Measurements from ENCODE around the gene LRRC2.
A peak's percentile ranks its signal among the peaks of the same experiment; 100 is the strongest.
"Not testable (repeated sequence)": the region's sequence is repeated elsewhere in the genome, so short reads cannot be mapped to it uniquely, and the experiment has no call there.

The LRRC2 gene

GRCh38 chr3:46527239-46527638, 38.9 kb downstream of the LRRC2 start:
- DNase-seq (ENCODE audit: low spot score): no peak

- DNase-seq (ENCODE audit: low spot score): no peak
Observed at GRCh38 chr3:46524832-46525231, 41.3 kb downstream of the LRRC2 start.

GRCh38 chr3:46524008-46524407, 42.1 kb downstream of the LRRC2 start:
- DNase-seq (ENCODE audit: low spot score): no peak

GRCh38 chr3:46523556-46523955, 42.5 kb downstream of the LRRC2 start:
- no peak for DNase-seq (ENCODE audit: low spot score)

DNA sequence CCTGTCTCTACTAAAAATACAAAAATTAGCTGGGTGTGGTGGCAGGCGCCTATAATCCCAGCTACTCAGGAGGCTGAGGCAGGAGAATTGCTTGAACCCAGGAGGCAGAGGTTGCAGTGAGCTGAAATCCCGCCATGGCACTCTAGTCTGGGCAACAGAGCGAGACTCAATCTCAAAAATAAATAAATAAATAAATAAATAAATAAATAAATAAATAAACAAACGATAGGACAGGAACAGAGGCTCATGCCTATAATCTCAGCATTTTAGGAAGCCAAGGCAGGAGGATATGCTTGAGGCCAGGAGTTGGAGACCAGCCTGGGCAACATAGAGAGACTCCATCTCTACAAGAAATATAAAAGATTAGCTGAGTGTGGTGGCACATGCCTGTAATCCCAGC, 43.9 kb downstream of the LRRC2 start:
- not testable (repeated sequence) for DNase-seq (ENCODE audit: low spot score)

GRCh38 chr3:46521096-46521495, 45.0 kb downstream of the LRRC2 start:
- DNase-seq (ENCODE audit: low spot score): no peak

DNA sequence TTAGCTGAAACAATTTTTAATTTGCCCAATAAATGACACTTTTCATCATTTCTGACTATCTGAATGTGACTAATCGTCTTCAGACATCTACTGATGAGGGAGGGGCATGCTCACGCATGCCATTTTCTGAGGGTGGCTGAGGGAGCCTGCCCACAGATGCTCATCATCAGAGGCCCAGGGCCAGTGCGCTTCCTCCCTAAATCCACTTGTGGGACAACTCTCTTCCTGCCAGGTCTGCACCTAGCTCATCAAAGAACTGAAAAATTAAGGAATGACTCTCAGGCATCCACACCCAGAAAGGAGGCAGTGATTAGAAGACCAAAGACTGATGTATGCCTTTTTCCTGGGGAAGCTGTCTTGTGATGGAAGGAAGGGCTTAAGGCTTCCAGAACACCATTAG, 45.6 kb downstream of the LRRC2 start:
- DNase-seq (ENCODE audit: low spot score): no peak

DNA sequence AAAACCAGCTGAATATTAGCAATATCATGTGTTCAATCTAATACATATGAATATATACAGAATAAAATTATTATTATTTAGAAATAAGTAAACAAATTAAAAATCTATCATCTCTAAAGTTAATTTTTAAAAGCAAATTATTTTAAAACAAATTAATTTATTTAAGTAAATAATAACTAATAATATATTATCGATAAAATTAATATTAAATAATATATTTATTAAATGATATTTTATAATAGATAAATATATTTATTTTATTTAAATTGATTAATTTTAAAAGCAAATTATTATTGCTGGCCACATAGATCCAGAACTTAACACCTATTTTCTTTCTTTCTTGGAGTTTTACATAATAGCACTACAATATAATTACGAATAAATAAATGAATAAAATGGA, 46.1 kb downstream of the LRRC2 start:
- DNase-seq (ENCODE audit: low spot score): no peak

GRCh38 chr3:46517784-46518181, 48.3 kb downstream of the LRRC2 start:
- no peak for DNase-seq (ENCODE audit: low spot score)

DNA sequence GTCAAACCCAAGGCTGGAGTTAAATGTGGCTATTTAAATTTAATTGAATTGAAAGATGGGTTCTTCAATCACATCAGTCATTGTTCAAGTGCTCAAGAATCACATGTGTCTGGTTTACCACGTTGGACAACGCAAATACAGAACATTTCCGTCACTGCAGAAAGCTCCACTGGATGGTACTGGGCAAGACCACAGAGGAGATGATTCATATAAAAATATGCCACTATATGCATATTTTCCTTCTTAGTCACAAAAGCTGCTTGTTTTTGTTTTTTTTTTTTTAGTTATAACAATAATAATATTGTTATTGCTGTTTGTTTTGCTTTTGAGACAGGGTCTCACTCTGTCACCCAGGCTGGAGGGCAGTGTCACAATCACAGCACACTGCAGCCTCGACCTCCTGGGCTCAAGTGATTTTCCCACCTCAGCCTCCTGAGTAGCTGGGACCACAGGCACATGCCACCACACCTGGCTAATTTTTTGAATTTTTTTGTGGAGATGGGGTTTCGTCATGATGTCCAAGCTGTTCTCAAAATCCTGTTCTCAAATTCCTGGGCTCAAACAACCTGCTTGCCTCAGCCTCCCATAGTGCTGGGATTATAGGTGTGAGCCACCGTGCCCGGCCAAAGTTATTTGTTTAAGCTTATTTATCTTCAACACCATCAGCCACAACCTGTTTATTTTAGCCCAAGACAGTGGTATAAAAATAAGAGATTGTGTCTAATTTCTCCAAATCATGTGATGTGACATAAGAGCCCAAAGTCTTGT, 48.9 kb downstream of the LRRC2 start:
- no peak for DNase-seq (ENCODE audit: low spot score)

- DNase-seq (ENCODE audit: low spot score): no peak
Observed at GRCh38 chr3:46516521-46516920, 49.6 kb downstream of the LRRC2 start.

GRCh38 chr3:46512191-46512749, 53.8 kb downstream of the LRRC2 start:
- no peak for DNase-seq (ENCODE audit: low spot score)

DNA sequence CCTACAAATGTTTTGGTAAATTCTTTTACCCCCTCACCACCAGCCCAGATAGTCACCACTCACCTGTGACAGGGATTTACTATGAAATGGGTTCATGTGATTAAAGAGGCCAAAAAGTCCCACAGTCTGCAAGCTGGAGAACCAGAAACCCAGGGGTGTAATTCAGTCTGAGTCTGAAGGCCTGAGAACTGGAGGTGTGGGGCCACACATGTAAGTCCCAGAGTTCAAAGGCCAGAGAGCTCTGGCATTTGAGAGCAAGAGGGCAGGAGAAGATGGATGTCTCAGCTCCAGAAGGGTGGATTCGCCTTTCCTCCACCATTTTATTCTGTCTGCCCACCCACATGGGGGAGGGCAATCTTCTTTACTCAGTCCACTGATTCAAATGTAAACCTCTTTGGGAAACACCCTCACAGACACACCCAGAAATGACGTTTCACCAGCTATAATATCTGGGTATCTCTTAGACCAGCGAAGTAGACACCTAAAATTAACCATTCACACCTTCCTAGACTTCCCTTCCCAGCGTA, 56.4 kb downstream of the LRRC2 start:
- DNase-seq (ENCODE audit: low spot score): no peak

GRCh38 chr3:46508850-46509591, 57.1 kb downstream of the LRRC2 start:
- DNase-seq (ENCODE audit: low spot score): no peak

DNA sequence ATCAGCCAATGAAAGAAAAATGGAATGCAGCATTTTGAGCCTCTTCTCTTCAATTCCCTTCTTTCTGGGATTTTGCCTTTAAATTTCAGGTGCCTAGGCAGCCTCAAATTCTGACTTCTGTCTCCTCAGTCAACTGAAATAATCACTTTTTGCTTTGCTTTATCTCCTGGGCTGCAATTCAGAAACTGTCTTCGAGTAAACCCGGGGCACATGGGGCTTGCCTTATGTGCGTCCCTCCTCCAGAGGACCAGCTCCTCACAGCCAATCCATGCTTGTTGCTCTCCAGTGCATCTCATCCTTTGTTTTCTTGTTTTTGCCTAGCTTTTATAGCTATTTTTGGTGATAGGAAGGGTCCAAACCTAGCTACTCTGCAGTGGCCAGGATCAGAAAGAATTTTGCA, 59.6 kb downstream of the LRRC2 start:
- no peak for DNase-seq (ENCODE audit: low spot score)

GRCh38 chr3:46505953-46506352, 60.1 kb downstream of the LRRC2 start:
- no peak for DNase-seq (ENCODE audit: low spot score)

GRCh38 chr3:46504789-46505188, 61.3 kb downstream of the LRRC2 start:
- peak; percentile 55 for DNase-seq (ENCODE audit: low spot score)

DNA sequence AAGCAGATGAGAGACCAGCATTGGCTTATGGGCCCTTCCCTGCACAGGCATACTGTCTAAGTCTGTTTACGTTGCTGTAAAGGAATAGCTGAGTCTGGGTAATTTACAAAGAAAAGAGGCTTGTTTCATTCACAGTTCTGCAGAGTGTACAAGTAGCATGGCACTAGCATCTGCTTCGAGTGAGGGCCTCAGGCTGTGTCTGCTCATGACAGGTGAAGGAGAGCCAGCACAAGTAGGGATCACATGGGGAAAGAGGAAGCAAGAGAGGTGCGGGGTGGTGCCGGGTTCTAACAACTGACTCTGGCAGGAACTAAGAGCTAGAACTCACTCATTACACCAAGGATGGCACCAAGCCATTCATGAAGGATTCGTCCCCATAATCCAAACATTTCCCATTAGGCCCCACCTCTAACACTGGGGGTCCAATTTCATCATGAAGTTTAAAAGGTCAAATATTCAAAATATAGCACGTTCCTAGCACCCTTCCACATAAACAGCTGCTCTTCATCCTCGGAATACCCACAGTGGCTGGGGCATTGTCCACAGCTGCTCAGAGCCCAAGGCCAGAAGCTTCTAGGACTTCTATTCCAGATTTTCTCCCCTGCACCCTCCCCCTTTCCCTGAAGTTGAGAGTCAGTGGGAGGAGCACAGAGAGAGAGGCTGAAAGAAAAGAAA, 62.8 kb downstream of the LRRC2 start:
- no peak for DNase-seq (ENCODE audit: low spot score)

DNA sequence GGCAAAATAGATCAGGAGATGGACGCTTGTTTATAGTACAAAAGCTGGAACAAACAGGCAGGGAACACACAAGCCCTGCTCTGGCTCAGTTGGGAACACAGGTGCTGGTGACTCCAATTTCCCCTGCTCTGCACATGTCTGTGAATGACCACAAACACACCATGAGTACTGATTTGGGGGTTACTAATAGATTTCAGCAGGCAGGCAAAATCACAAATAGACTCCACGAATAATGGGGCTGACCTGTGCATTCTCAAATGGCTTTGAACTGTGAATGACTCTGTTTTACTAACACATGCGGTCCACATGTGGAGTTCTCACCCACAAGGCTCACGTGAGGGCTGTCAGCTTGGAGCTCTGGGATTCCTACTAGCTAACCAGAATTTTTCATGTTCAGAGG, 64.4 kb downstream of the LRRC2 start:
- no peak for DNase-seq (ENCODE audit: low spot score)

DNA sequence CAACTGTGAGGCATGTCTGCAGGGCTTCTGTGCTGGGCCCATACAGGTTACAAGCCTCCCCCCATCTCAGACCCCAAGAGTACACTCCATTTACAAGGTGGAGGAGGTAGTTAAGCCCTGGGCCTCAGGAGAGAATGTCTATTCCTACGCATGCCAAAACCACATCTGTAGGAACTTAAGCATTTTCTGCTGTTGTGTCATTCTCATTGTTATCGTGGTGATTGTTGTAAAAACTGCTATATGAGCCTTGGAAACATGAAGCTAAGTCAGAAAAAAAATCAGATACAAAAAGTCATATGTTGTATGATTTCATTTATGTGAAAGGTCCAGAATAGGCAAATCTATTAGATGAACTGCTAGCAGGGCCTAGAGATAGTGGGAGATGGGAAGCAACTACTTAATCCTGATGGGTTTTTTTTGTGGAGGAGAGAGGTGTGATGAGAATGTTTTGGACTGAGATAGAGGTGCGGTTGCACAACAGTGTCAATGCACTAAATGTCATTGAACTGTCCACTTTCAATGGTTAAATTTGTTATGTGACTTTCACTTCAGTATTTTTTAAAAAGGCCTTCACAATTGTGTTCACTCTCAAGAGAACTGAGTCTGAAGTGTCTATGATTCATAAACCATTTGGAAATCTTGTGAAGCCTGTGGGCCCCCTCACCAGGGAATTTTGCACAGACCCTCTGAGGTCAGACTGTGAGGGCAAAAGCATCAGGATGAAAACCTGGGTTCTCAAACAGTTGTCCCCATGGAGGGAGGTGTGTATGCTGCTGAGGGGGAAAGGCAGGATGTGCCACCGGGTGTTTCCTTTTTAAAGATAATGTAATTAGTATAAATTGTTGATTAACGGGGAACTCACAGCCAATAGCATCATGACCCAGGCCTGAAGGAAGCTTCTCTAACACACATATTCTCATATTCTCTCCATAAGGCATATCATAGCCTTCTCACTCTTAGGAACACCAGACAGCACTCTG, 65.2 kb downstream of the LRRC2 start:
- DNase-seq (ENCODE audit: low spot score): no peak

DNA sequence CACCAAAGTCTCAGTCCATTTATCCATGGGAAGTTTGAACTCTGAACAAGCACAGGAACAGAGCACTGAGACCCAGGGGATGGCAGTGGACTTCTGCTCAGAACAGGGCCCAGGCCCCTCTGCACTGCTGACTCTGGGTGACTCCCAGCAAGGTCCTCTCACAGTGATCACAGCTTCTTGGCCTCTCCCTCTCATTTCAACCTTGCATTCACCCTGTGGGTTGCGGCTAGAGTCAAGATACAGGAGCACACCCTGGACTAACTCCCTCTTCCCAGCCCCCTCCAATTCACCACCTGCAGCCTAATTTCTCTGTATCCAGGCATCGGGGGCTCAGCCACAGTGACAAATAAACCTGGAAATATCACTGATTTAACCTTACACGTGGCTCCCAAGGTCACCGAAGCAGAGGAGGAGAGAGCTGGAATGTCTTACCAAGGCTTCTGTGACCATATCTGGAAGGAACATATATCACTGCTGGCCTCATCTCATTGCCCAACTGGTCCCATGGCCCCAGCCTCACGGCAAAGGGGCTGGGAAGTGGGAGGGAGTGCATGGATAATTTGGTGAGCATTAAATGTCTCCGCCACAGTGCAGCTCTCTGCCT, 67.1 kb downstream of the LRRC2 start:
- DNase-seq (ENCODE audit: low spot score): no peak
